GM12878 (cell line): Measurements from ENCODE around the gene BIRC7. TPM values are rescaled to one million over a fixed set of nuclear protein-coding genes. Genes with fewer than 3 reads are reported as not detected.

Experiments used
- ATAC-seq: fragments of 200-7000 bp; cut with Tn5 transposase; 3 replicates; pipeline ENCODE4 v1.9.1; 2020; ENCODE audit warnings: mild to moderate bottlenecking, moderate library complexity
- BruUV-seq: library from RNA; stranded (reverse); fragments of 400-500 nt; replicated peaks from 2 replicates; lab custom pipeline; 2021; lab: Mats Ljungman, UMichigan
- CTCF ChIA-PET: fragments of 300-600 bp; sonication (Branson Sonifier 250); formaldehyde crosslinking; extraction: SDS; loops from one replicate; lab custom pipeline; 2021; ENCODE audit warnings: inconsistent platforms; lab: Yijun Ruan, JAX
- POLR2A ChIA-PET: fragments of 350-600 bp; formaldehyde crosslinking; extraction: SDS; loops from one replicate; lab custom pipeline; 2021; ENCODE audit warnings: inconsistent platforms; lab: Charles Lee
- RAD21 ChIA-PET: fragments of 300-600 bp; sonication (Branson Sonifier 250); formaldehyde crosslinking; loops from one replicate; lab custom pipeline; 2023; ENCODE audit warnings: antibody characterized with exemption; ENCODE audit not compliant: unreplicated experiment; lab: Charles Lee
- SMC1A ChIA-PET: fragments of 300-600 bp; sonication (Branson Sonifier 250); formaldehyde crosslinking; loops from one replicate; lab custom pipeline; 2023; ENCODE audit not compliant: unreplicated experiment, uncharacterized antibody; lab: Charles Lee
- DNase-seq: peaks from one replicate; pipeline ENCODE4 v3.0.0-alpha.2; 2011; ENCODE audit warnings: low read depth, low spot score
- FAIRE-seq: peaks from 3 replicates; lab custom pipeline; 2011; peaks lifted over from hg19 to GRCh38; lab: Jason Lieb, UNC
- H2AFZ ChIP-seq: 2 replicates; pipeline ENCODE4 v1.6.0; 2011; ENCODE audit warnings: low read depth, low read length, control low read depth; ENCODE audit not compliant: control insufficient read depth
- H3K27ac ChIP-seq: 2 replicates; pipeline ENCODE4 v1.5.1; 2011; ENCODE audit warnings: control low read depth; ENCODE audit not compliant: control insufficient read depth, insufficient read depth
- H3K27me3 ChIP-seq, 2 experiments: replicated peaks in 1 of 2; 2 replicates each; pipeline versions ENCODE4 v1.6.0 to v1.6.1; 2011; ENCODE audit warnings: low read length in 1 of 2; ENCODE audit not compliant: control insufficient read depth in 2 of 2, insufficient read depth in 2 of 2
- H3K36me3 ChIP-seq, 2 experiments: 2 replicates each; pipeline ENCODE4 v1.5.1; 2011; ENCODE audit warnings: low read length in 1 of 2; ENCODE audit not compliant: control insufficient read depth in 2 of 2, insufficient read depth in 2 of 2
- H3K4me1 ChIP-seq: 2 replicates; pipeline ENCODE4 v1.6.1; 2011; ENCODE audit warnings: mild to moderate bottlenecking, low read length, moderate library complexity, mixed read lengths; ENCODE audit not compliant: control insufficient read depth, insufficient read depth
- H3K4me2 ChIP-seq: 2 replicates; pipeline ENCODE4 v1.6.0; 2011; ENCODE audit warnings: control low read depth; ENCODE audit not compliant: control insufficient read depth, insufficient read depth
- H3K4me3 ChIP-seq: fragments of 200-600 bp; sonication (generic); 2 replicates; pipeline ENCODE4 v1.5.1; 2016
- H3K79me2 ChIP-seq: 2 replicates; pipeline ENCODE4 v1.6.0; 2011; ENCODE audit warnings: low read length; ENCODE audit not compliant: control insufficient read depth, insufficient read depth
- H3K9ac ChIP-seq: 2 replicates; pipeline ENCODE4 v1.8.0; 2011; ENCODE audit warnings: low read length, control low read depth, mixed read lengths; ENCODE audit not compliant: control insufficient read depth, insufficient read depth
- H3K9me3 ChIP-seq: replicated peaks from 3 replicates; pipeline ENCODE4 v1.5.1; 2011; ENCODE audit warnings: mild to moderate bottlenecking, low read length; ENCODE audit not compliant: control insufficient read depth, insufficient read depth
- H4K20me1 ChIP-seq: 2 replicates; pipeline ENCODE4 v1.6.0; 2011; ENCODE audit not compliant: control insufficient read depth, insufficient read depth
- JUNB ChIP-seq: IDR thresholded peaks from 2 replicates; pipeline ENCODE4 v1.6.1; 2016; ENCODE audit warnings: antibody characterized with exemption, mild to moderate bottlenecking
- KLF5 ChIP-seq: fragments of 450-650 bp; IDR thresholded peaks from 2 replicates; pipeline ENCODE4 v1.6.1; 2014; ENCODE audit warnings: mild to moderate bottlenecking; ENCODE audit not compliant: partially characterized antibody
- NBN ChIP-seq: fragments of 450-650 bp; IDR thresholded peaks from 2 replicates; pipeline ENCODE4 v1.6.1; 2016
- NFIC ChIP-seq: IDR thresholded peaks from 2 replicates; pipeline ENCODE4 v1.6.1; 2012; ENCODE audit warnings: low read depth, mild to moderate bottlenecking, inconsistent platforms, low read length, moderate library complexity
- PKNOX1 ChIP-seq: fragments of 450-650 bp; IDR thresholded peaks from 2 replicates; pipeline ENCODE4 v1.6.1; 2016; ENCODE audit warnings: mild to moderate bottlenecking
- RBBP5 ChIP-seq: fragments of 200-600 bp; sonication (generic); conservative IDR thresholded peaks from 2 replicates; pipeline ENCODE4 v1.6.1; 2016
- RELB ChIP-seq: fragments of 450-650 bp; IDR thresholded peaks from 2 replicates; pipeline ENCODE4 v1.6.1; 2017; ENCODE audit warnings: low read depth, mild to moderate bottlenecking, moderate library complexity
- SPI1 ChIP-seq: IDR thresholded peaks from 2 replicates; pipeline ENCODE4 v1.6.1; 2011; ENCODE audit warnings: low read depth, mild to moderate bottlenecking, low read length, moderate library complexity, borderline replicate concordance; ENCODE audit not compliant: insufficient read depth
- STAT3 ChIP-seq: IDR thresholded peaks from 2 replicates; pipeline ENCODE4 v1.6.1; 2011; ENCODE audit warnings: low read depth, low read length, improper control_type of control experiment
- TCF3 ChIP-seq: IDR thresholded peaks from 2 replicates; pipeline ENCODE4 v1.6.1; 2012; ENCODE audit warnings: low read depth, mild to moderate bottlenecking, low read length, borderline replicate concordance; ENCODE audit not compliant: insufficient read depth
- ZSCAN29 ChIP-seq: fragments of 450-650 bp; IDR thresholded peaks from 2 replicates; pipeline ENCODE4 v1.6.1; 2017; ENCODE audit warnings: mild to moderate bottlenecking, moderate library complexity
- WGBS: methylation state at CpG from one replicate; pipeline ENCODE4 v1.1.6; 2016; ENCODE audit warnings: low lambda C conversion rate; ENCODE audit not compliant: insufficient replicate concordance, insufficient coverage; ENCODE audit errors: missing lambda C conversion rate; 5-methylcytosine and 5-hydroxymethylcytosine counted together
- in situ Hi-C: fragments of 300-500 bp; cut with MboI; formaldehyde crosslinking; loops from 9 replicates; pipeline ENCODE4 v1.14.3; 2018; ENCODE audit warnings: mixed read lengths
- intact Hi-C: fragments of 100-400 bp; cut with micrococcal nuclease; formaldehyde crosslinking; loops from one replicate; pipeline ENCODE4 v1.14.2; 2022; ENCODE audit not compliant: unreplicated experiment
- polyA plus RNA-seq, 11 experiments: library from polyadenylated mRNA; depleted of rRNA in 4 of 11; unstranded in 6 of 11; stranded (reverse) in 5 of 11; fragments of >200 nt; fragmentation: Nextera tagmentation in 4 of 11; fragmentation: Illumina TruSeq in 1 of 11; extraction: Ambion mirVana in 4 of 11; extraction: Trizol in 1 of 11; gene quantifications; 1 replicate in 1 of 11; 2 replicates in 10 of 11; pipeline versions ENCODE4 v1.2.1 to v1.2.3, GENCODE V29; 2011 to 2016; ENCODE audit warnings: inconsistent platforms in 2 of 11, missing spikeins in 2 of 11, low read depth in 1 of 11
- total RNA-seq, 4 experiments: library from RNA; depleted of rRNA in 3 of 4; stranded (reverse); fragments of >200 nt in 3 of 4; fragmentation: Illumina TruSeq in 1 of 4; extraction: Trizol in 1 of 4; gene quantifications; 2 replicates each; pipeline versions ENCODE4 v1.2.1 to v1.2.3, GENCODE V29; 2013 to 2021

Gene BIRC7
- total and polyA plus RNA-seq, 10 of the 15 experiments (the other 5 are each of a cell fraction or from before 2014, with no cell fraction given): 0.31 TPM; not detected in 9

- TF ChIP-seq NFIC (no peak), JUNB (no peak), PKNOX1 (peak; percentile 46; the same call in 1 of the 2 replicates), STAT3 (no peak), NBN (no peak), TCF3 (no peak), SPI1 (peak; percentile 30; the same call in 1 of the 2 replicates), RBBP5 (no peak), ZSCAN29 (no peak)
- TF ChIP-seq, all 136 proteins: peak for 38
Observed at GRCh38 chr20:63272105-63273058, 36.7 kb downstream of the BIRC7 start, which contains the start of gene ARFGAP1 (continued).

- ChIA-PET SMC1A (no interaction called here), POLR2A (interaction anchor here (0.6 kb wide), 2 partner anchors 297 to 886 kb away, joined by 3 to 5 read pairs; partner anchors contain the start of gene RPS21)
- no TSS peak for BruUV-seq
- Histone ChIP-seq H3K4me2 (peak overlapping the region; percentile 95), H4K20me1 (no peaks in the 10 kb centered on the region), H3K9me3 (no peaks in the 10 kb centered on the region), H3K27ac (peak overlapping the region; percentile 76)
- no peak for TF ChIP-seq RELB
- peak; percentile 3 for TF ChIP-seq KLF5
- TF ChIP-seq, all 136 proteins: peak for 1
- intact Hi-C loops: loop anchor here (5.0 kb wide), 1 partner anchor 51 kb away; no protein-coding TSS in a partner anchor
- in situ Hi-C loops: no loop called here
- Histone ChIP-seq H3K4me1 (peaks cover 3% of the 10 kb centered on the region), H3K9ac (peak overlapping the region; percentile 95), H3K27me3 (no peaks in the 10 kb centered on the region), H3K79me2 (peaks cover 26% of the 10 kb centered on the region), H2AFZ (peak overlapping the region; percentile 64; the same call in 1 of the 2 replicates), H3K4me3 (peak overlapping the region; percentile 91), H3K36me3 (peaks cover 4 to 8% of the 10 kb centered on the region in 2 experiments)
- WGBS: 0% methylated on average over 27 of the region's 37 CpGs
- FAIRE-seq (no peak), ATAC-seq (no peak), DNase-seq (no peak)
- ChIA-PET CTCF (interaction anchor here (0.8 kb wide), 1 partner anchor 933 kb away, joined by 3 read pairs; no protein-coding TSS in a partner anchor), RAD21 (no interaction called here)
Observed at GRCh38 chr20:63273059-63273579, 37.4 kb downstream of the BIRC7 start.
